Bronchial epithelial cell (primary cell): ENCODE data around the gene SERPINA12. TPM values are rescaled to one million over a fixed set of nuclear protein-coding genes. Genes with fewer than 3 reads are reported as not detected.

Source experiments
- DNase-seq: peaks from one replicate; pipeline ENCODE4 v3.0.0-alpha.2; 2010; ENCODE audit warnings: low read depth
- FAIRE-seq: peaks from 2 replicates; lab custom pipeline; 2011; peaks lifted over from hg19 to GRCh38; lab: Jason Lieb, UNC
- H3K27me3 ChIP-seq: 2 replicates; pipeline ENCODE4 v1.5.1; 2011; ENCODE audit warnings: low read length; ENCODE audit not compliant: control insufficient read depth, insufficient read depth
- H3K36me3 ChIP-seq: 2 replicates; pipeline ENCODE4 v1.5.1; 2011; ENCODE audit warnings: low read length; ENCODE audit not compliant: control insufficient read depth, insufficient read depth
- H3K4me3 ChIP-seq: 2 replicates; pipeline ENCODE4 v1.5.1; 2011; ENCODE audit warnings: mild to moderate bottlenecking, low read depth, low read length, control low read depth
- total RNA-seq: library from RNA; depleted of rRNA; stranded (reverse); fragments of >200 nt; gene quantifications from 2 replicates; pipeline ENCODE4 v1.2.1, GENCODE V29; 2014
- TF ChIP-seq, protein P1 (sequence below): IDR thresholded peaks from 2 replicates; pipeline ENCODE4 v1.5.1; 2011; ENCODE audit warnings: mild to moderate bottlenecking, moderate library complexity, low read length, control low read depth, inconsistent platforms; ENCODE audit not compliant: insufficient read depth, severe bottlenecking

The SERPINA12 gene
- total RNA-seq, 1 donor from 2014 or later: not detected

DNA sequence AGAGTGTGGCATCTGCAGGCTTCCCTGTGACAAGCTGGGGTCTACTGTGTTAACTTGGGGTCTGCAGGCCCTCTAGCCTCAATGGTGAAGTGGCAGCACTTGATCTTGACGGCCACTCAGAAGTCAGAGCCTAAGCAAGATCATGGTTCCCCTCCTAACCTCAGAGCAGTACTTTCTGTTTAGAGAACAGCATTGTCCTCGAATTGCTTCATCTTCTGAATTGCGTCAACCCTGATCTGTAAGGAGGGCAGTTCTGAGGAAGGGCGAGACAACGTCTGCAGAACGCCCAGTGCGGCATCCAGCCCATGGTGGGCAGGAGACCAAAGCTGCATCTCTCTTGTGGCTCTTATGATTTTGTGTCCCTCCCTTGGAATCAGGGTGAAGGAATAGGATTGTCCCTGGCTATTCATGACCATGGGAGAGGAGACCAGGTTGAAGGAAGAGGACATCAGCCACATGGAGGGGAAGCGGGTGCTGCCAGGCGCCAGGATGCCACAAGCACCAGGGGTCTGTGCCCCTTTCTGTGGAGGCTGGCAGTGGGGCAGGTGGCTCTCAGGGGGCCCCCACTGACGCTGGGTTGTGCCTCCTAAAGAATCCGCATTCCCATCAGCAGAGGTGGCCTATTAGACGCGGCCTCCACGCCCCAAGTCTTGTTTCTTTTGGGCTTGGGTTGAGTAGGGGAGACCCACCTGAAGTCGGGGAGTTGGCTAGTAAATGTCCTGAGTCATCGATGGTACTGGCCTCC lies 35.4 kb downstream of the SERPINA12 start:
- DNase-seq (no peak), FAIRE-seq (no peak)
- TF ChIP-seq, protein P1, sequence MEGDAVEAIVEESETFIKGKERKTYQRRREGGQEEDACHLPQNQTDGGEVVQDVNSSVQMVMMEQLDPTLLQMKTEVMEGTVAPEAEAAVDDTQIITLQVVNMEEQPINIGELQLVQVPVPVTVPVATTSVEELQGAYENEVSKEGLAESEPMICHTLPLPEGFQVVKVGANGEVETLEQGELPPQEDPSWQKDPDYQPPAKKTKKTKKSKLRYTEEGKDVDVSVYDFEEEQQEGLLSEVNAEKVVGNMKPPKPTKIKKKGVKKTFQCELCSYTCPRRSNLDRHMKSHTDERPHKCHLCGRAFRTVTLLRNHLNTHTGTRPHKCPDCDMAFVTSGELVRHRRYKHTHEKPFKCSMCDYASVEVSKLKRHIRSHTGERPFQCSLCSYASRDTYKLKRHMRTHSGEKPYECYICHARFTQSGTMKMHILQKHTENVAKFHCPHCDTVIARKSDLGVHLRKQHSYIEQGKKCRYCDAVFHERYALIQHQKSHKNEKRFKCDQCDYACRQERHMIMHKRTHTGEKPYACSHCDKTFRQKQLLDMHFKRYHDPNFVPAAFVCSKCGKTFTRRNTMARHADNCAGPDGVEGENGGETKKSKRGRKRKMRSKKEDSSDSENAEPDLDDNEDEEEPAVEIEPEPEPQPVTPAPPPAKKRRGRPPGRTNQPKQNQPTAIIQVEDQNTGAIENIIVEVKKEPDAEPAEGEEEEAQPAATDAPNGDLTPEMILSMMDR: no peak
- Histone ChIP-seq H3K27me3 (no peaks in the 10 kb centered on the region), H3K4me3 (no peak overlapping the region), H3K36me3 (no peaks in the 10 kb centered on the region)

DNA sequence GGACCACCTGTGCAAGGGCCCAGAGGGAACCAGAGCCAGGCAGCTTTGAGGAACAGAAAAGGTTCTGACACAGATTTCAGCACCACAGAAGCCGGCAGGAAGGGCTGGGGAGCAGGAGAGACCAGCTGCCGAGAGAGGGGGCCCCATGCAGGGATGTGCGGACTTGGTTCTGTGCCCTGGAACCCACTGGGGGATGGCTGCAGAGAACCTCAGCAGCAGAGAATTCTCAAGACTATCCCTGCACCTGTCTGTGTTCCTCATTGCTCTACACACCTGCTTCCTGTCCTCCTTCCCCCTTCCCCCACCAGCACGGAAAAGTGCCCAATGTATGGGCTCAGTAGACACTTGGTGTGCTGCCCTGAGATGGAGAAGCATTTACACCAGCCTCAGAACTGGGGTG lies 36.4 kb downstream of the SERPINA12 start:
- TF ChIP-seq, protein P1: no peak
- DNase-seq: no peak
- no peak overlapping the region for H3K4me3 ChIP-seq
- FAIRE-seq: no peak
- no peaks in the 10 kb centered on the region for H3K36me3 ChIP-seq
- H3K27me3 ChIP-seq: no peaks in the 10 kb centered on the region

DNA sequence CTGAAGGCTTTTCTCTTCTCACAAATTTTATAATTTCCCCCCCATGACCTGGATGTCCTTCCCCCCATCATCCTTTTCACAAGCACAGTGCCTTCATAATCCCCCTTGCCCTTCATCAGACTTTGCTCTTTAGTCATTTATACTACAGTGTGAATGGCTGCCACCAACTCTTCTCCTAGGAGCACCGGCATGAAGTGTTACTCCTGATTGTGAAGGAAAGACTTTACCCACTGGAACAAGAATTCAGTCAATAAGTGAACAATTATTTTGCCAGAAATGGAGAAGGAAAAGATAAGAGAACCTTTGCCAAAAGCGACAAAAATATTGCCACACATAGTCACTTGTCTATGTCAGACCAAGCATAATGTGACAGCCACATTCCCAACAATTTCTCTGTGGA lies 38.2 kb downstream of the SERPINA12 start:
- H3K27me3 ChIP-seq: no peaks in the 10 kb centered on the region
- DNase-seq: no peak
- TF ChIP-seq, protein P1: no peak

DNA sequence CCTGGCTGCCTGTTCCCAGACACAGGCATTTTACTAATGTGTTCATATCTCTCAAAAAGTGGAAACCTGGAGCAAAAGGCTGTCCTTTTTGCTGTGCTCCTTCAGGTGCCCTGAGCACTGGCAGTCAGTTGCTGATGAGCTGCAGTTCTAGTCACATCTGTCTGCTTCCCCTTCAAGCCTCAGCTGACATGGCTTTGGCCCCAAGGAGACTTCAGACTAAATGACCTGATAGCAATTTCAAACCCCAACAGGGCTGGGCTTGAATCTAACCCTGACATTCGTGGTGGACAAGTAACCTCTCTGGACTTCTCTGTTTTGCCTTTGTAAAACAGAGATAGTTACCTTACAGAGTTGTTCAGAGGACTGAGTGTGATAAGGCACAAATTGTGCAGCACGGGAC lies 39.0 kb downstream of the SERPINA12 start:
- no peak for FAIRE-seq
- H3K36me3 ChIP-seq: no peaks in the 10 kb centered on the region
- DNase-seq: no peak
- TF ChIP-seq, protein P1: no peak
- H3K4me3 ChIP-seq: no peak overlapping the region
- no peaks in the 10 kb centered on the region for H3K27me3 ChIP-seq

More for the DNA sequence above, 38.2 kb downstream of the SERPINA12 start:
- FAIRE-seq: no peak
- Histone ChIP-seq H3K36me3 (no peaks in the 10 kb centered on the region), H3K4me3 (no peak overlapping the region)

DNA sequence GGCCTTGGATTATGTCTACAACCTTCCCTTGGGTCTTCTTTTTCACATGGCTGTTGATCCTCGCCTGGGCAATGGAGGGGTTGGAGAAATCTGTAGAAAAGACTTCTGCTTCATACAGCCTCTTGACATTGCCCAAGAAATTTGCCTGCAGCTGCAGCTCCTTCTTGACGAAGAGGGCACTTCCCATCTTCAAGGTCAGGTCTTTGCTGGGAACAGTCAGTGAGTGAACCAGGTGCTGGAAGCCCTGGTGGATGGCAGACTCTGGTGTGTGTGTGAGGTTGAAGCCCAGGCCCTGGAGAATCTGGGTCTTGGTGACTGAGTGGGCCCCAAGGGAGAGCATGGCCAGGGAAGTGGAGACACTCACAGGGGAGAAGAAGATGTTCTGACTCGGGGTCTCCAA lies 40.0 kb downstream of the SERPINA12 start:
- Histone ChIP-seq H3K4me3 (no peak overlapping the region), H3K36me3 (no peaks in the 10 kb centered on the region), H3K27me3 (no peaks in the 10 kb centered on the region)
- no peak for FAIRE-seq
- TF ChIP-seq, protein P1: no peak
- DNase-seq: no peak
